Stimulated activated CD8-positive, alpha-beta memory T cell treated with anti-CD3 and anti-CD28 coated beads, Interleukin-4, amount 100 ng/mL, for 48 hours (primary cell): Measurements from ENCODE around the gene SGK2.
"Not testable (repeated sequence)": the region's sequence is repeated elsewhere in the genome, so short reads cannot be mapped to it uniquely, and the experiment has no call there.

Source experiments
- DNase-seq: peaks from one replicate; pipeline ENCODE4 v3.0.0-alpha.2; 2020

SGK2 gene

GRCh38 chr20:43564993-43565757 lies 6.3 kb downstream of the SGK2 start:
- DNase-seq, result no peak

DNA sequence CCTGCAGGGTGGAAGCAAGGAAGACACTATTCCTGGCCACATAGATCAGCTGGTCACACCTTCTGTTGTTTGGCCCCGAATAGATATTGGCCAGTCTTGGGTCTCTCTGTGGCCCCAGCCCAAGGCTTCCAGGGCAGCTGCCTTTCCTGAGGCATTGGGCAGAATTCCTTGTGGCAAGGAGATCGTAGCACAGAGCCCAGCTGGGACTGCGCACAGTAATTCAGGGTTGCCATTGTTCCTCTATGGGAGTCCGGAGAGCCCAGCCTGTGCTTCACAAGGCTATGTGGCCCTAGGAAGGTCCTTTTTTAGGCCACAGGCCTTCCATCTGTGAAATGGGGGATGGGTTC lies 6.9 kb downstream of the SGK2 start:
- DNase-seq, result no peak

- no peak for DNase-seq
Measured at GRCh38 chr20:43567477-43567876, 8.7 kb downstream of the SGK2 start.

DNA sequence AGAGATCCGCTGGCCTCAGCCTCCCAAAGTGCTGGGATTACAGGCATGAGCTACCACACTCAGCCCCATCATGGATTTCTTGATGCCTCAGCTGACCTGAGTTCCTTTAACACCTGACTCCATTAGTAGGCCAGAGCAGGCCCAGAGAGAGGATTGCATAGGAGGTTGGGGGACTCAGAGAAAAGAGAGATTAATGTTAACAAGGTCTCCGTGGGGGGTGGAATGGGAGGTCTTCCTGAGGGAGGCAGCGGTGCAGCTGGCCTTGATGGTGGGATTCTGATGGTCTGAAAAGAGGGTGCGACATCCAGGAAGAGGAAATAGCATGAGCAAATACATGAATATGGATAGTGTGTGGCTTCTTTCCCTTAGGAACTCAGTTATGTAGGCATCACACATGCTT lies 9.9 kb downstream of the SGK2 start:
- no peak for DNase-seq

- DNase-seq, result no peak
Measured at GRCh38 chr20:43569282-43569681, 10.5 kb downstream of the SGK2 start.

DNA sequence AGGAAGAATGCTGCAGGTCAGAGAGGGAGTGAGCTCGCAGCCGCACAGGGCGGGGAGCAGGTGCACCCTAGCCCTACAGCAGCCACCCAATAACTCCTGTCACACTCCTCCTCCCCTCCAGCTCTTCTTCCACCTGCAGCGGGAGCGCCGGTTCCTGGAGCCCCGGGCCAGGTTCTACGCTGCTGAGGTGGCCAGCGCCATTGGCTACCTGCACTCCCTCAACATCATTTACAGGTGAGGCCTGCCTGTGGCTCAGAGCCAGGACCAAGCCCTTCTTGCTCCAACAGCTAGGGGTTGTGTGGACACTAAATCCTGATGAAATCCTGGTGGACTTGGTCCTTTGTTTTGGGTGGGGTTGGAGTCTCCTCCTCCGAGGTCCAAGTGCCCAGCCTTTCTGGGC lies 11.7 kb downstream of the SGK2 start:
- DNase-seq, result no peak

DNA sequence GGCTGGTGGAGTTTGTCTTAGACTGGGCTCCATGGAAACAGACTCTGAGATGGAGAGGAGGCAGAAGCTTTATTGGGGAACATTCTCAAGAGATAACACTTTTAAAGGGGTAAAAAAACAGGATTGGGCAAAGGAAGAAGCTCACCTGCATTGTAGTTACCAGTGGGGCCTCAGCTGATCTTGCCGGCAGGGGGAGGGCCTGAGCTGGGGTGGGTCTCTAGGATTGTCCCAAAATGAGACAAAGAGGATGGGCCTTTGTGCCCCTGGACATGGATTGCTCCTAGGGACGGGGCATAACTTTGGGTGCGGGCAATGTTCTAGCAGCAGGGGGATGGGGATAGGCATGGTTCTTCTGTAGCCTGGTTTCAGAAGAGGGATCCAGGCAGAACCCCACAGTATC lies 12.5 kb downstream of the SGK2 start:
- DNase-seq, result no peak

DNA sequence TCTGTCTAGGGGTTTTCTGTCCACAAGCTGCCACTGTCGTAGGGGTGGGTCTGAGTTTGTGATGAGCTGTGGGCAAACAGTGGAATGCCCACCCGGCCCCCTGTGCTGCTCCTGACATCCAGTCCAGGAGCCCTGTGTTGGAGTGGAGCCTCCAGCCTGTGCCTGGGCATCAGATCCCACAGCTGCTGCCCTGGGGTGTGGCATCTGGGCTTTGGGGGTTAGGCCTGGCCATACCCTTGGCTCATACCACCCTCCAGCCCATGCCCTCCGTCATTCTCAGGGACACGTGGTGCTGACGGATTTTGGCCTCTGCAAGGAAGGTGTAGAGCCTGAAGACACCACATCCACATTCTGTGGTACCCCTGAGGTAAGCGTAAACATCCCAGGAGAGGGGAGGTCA lies 12.9 kb downstream of the SGK2 start:
- DNase-seq, result no peak

- no peak for DNase-seq
Measured at GRCh38 chr20:43572891-43573290, 14.1 kb downstream of the SGK2 start.

DNA sequence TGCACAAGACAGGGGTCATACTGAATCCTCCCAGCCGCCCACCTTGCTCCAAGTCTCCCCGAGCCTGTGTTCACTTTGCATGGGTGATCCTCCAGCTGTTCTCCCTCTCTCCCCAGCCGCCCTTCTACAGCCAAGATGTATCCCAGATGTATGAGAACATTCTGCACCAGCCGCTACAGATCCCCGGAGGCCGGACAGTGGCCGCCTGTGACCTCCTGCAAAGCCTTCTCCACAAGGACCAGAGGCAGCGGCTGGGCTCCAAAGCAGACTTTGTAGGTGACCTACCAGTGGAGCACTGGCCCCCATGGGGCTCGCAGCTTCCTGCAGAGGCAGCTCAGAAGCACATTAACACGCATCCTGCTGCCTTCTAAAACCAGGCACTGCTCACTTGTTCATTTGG lies 17.3 kb downstream of the SGK2 start:
- DNase-seq, result no peak

DNA sequence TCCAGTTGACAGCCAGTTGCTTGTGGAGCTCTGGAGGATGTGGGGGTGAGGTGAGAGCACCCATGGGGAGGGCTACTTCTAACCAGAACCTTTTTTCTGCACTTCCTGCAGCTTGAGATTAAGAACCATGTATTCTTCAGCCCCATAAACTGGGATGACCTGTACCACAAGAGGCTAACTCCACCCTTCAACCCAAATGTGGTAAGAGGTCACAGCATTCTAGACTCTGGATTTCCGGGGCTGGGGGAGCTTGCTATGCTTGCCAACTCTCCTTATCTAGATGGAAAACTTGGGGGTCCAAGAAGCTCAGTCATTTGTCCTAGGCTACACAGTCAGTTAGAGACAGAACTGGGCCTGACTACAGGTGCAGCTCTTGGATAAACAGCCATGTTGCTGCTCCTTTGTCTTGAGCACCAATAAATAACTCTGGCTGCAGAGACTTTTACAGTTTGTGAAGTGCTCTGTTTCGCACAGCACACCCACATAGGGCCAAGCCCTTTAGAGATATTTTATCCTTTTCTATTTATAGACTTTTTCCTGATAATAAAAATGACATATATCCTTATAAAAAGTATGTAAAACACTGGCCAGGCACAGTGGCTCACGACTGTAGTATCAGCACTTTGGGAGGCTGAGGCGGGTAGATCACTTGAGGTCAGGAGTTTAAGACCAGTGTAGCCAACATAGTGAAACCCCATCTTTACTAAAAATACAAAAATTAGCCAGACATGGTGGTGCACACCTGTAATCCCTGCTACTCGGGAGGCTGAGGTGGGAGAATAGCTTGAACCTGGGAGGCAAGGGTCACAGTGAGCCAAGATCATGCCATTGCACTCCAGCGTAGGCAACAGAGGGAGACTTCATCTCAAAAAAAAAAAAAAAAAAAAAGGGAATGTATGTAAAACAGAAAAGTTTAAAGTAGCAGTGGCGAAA lies 21.3 kb downstream of the SGK2 start:
- no peak for DNase-seq

- no peak for DNase-seq
Measured at GRCh38 chr20:43583133-43583864, 24.5 kb downstream of the SGK2 start.

DNA sequence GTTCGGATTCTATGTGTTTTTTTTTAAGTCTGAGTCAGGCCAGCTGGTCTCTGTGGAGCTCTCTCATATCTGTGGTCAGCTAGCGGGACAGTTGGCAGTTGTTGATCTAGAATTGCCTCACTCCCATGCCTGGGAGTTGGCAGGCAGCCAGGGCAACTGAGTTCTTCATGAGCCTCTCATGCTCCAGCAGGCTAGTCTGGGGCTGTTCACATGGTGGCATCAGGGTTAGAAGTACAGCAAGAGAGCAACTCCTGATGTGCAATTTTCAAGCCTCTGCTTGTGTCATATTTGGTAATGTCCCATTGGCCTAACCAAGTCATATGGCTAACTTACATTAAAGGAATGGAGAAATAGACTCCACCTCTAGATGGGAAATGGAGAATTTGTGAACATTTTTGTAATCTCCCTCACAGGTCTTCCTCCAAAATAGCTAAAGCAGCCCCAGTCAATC lies 25.2 kb downstream of the SGK2 start:
- no peak for DNase-seq

- DNase-seq, result no peak
Measured at GRCh38 chr20:43584448-43585136, 25.8 kb downstream of the SGK2 start.

- DNase-seq, result no peak
Measured at GRCh38 chr20:43586641-43587040, 27.8 kb downstream of the SGK2 start.

DNA sequence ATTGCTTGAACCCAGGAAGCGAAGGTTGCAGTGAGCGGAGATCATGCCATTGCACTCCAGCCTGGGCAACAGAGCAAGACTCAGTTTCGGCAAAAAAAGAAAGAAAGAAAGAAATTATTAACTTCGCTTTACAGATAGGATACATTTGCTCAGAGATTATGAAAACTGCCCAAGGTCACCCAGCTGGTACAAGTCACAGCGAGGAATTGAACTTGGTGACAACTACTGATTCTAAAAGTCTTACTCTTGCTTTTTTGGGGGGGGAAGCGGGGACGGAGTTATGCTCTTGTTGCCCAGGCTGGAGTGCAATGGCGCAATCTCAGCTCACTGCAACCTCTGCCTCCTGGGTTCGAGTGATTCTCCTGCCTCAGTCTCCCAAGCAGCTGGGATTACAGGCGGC lies 29.7 kb downstream of the SGK2 start:
- DNase-seq, result not testable (repeated sequence)

- DNase-seq, result peak; percentile 33
Measured at GRCh38 chr20:43590036-43590391, 31.2 kb downstream of the SGK2 start.

GRCh38 chr20:43590392-43591303 lies 31.8 kb downstream of the SGK2 start, which contains the start of gene IFT52:
Gene IFT52 (plus strand): TSS chr20:43590937. CDS start chr20:43594699, 3,762 bp downstream.
- DNase-seq, result peak; percentile 90

DNA sequence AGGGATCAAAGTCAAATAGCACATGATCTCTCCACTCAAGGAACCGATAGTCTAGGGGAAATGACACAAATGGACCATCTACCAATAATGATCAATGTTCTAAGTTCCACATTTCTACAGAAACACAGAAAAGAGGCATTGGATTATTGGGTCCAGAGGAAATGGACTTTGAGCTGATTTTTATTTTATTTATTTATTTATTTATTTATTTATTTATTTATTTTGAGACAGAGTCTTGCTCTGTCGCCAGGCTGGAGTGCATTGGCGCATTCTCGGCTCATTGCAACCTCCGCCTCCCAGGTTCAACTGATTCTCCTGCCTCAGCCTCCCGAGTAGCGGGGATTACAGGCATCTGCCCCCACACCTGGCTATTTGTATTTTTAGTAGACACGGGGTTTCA lies 43.1 kb downstream of the SGK2 start:
- not testable (repeated sequence) for DNase-seq

GRCh38 chr20:43603124-43603523 lies 44.3 kb downstream of the SGK2 start:
- DNase-seq, result no peak

DNA sequence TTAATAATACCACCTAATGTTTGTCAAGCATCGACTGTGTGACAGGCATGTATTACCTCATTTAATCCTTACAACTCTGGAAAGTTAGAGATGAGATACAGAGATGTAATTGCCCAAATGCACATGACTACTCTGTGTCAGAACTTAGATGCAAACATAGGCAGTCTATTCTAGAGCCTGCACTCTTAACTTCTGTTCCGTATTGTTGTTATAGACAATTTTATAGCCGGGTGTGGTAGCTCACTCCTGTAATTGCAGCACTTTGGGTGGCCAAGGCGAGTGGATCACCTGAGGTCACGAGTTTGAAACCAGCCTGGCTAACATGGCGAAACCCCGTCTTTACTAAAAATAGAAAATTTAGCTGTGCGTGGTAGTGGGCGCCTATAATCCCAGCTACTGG lies 46.9 kb downstream of the SGK2 start:
- DNase-seq, result no peak

GRCh38 chr20:43607278-43607677 lies 48.5 kb downstream of the SGK2 start:
- not testable (repeated sequence) for DNase-seq
